ENCODE measurements around the gene CAMKK2. TPM values are rescaled to one million over a fixed set of nuclear protein-coding genes. Genes with fewer than 3 reads are reported as not detected.
"Not testable (repeated sequence)": the region's sequence is repeated elsewhere in the genome, so short reads cannot be mapped to it uniquely, and the experiment has no call there.

The CAMKK2 gene
- polyA plus RNA-seq, 1 donor: 45.5 TPM

DNA sequence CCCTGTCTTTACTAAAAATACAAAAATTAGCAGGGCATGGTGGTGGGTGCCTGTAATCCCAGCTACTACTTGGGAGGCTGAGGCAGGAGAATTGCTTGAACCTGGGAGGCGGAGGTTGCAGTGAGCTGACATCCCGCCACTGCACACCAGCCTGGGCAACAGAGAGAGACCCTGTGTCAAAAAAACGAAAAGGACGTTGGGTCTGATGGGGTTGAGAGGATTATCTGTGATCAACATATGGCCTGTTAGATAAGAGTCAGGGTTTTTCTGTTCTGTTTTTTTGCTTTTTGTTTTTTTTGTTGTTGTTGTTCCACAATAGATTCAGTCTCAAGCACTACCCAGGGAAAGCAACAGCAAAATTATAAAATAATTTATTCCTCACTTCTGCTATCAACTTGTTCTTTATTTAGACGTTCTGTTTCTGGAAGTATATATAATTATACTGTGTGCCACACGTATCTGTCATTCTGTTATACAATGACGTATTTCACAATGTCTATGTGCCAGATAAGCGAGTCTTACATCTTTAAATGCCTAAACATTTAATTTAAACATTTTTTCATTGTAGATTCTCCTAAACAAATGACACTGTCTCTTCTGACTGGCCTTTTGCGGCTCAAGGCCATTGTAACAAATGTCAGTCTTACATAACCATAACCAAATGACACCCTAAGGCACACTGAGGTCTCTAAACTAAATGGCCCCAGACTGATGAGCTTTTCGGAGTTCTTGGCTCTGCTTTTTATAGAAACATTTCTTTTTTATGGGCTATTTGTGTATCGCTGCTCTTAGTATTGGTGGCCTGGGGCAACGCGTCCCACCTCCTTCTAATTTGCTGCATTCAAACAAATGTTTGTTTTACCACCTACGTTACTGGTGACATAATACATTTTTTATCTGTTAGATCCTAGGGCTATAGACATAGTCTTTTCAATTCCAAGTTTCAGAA is 93.8 kb downstream of the CAMKK2 start:
- H3K4me3 ChIP-seq (ENCODE audit: low read length): no peak overlapping the region
- no peaks in the 10 kb centered on the region for H3K36me3 ChIP-seq (ENCODE audit: control insufficient read depth, insufficient read depth, low read length)
- no peak for DNase-seq
- WGBS (ENCODE audit: insufficient coverage, low lambda C conversion rate): 59% methylated on average over 4 of the region's 14 CpGs
- no peaks in the 10 kb centered on the region for H3K27me3 ChIP-seq (ENCODE audit: control insufficient read depth, insufficient read depth, low read length)
- H3K9me3 ChIP-seq (ENCODE audit: control insufficient read depth, low read depth, low read length): no peaks in the 10 kb centered on the region
- no peaks in the 10 kb centered on the region for H3K4me1 ChIP-seq (ENCODE audit: control insufficient read depth, insufficient read depth, low read length)
- H3K27ac ChIP-seq (ENCODE audit: low read length): no peak overlapping the region

- not testable (repeated sequence) for H3K9me3 ChIP-seq (ENCODE audit: control insufficient read depth, low read depth, low read length); H3K36me3 ChIP-seq (ENCODE audit: control insufficient read depth, insufficient read depth, low read length); H3K27me3 ChIP-seq (ENCODE audit: control insufficient read depth, insufficient read depth, low read length); H3K27ac ChIP-seq (ENCODE audit: low read length); H3K4me1 ChIP-seq (ENCODE audit: control insufficient read depth, insufficient read depth, low read length); DNase-seq; H3K4me3 ChIP-seq (ENCODE audit: low read length)
- WGBS (ENCODE audit: insufficient coverage, low lambda C conversion rate): no CpG with 5 or more reads among the region's 6 CpGs
Observed at GRCh38 chr12:121201140-121201539, 95.4 kb downstream of the CAMKK2 start.

DNA sequence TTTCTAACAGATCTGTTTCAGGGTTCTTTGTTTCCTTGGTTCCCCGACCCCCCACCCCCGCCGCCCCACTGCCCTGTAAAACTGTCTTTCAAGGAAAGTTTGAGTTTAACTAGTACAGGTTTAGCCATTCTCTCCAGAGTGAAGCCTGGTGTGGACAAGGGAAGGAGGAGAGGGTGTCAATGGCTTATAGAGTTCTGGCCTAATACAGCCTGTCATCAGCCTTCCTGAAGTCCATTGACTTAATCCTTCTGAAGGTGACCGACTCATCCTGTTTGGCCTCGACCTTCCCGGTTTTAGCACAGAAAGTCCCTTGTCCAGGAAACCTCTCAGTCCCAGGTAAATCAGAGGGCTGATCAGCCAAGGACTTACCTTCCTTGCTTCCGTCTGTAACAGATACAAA is 97.6 kb downstream of the CAMKK2 start:
- Histone ChIP-seq H3K27ac (ENCODE audit: low read length) (no peak overlapping the region), H3K9me3 (ENCODE audit: control insufficient read depth, low read depth, low read length) (no peaks in the 10 kb centered on the region), H3K36me3 (ENCODE audit: control insufficient read depth, insufficient read depth, low read length) (no peaks in the 10 kb centered on the region), H3K4me1 (ENCODE audit: control insufficient read depth, insufficient read depth, low read length) (no peaks in the 10 kb centered on the region), H3K4me3 (ENCODE audit: low read length) (no peak overlapping the region), H3K27me3 (ENCODE audit: control insufficient read depth, insufficient read depth, low read length) (no peaks in the 10 kb centered on the region)
- DNase-seq: no peak
- WGBS (ENCODE audit: insufficient coverage, low lambda C conversion rate): no CpG with 5 or more reads among the region's 7 CpGs

DNA sequence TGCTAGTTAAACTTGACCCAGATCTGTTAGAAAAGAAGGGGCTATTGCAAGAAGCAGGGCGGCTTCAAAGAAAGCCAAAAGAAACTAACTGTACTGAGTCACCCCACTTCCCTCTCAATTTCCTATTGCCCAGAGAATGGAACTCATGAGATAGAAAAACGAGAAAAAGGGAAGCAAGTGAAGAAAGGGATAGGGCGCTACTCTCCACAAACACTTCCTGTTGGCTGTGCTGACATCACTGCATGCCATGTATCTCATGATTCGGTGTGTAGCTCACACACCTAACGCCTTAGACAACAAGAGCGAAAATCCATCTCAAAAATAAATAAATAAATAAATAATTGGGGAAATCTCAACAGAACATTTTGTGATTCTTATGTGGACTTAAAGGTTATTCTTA is 99.6 kb downstream of the CAMKK2 start:
- H3K27ac ChIP-seq (ENCODE audit: low read length): no peak overlapping the region
- no peaks in the 10 kb centered on the region for H3K36me3 ChIP-seq (ENCODE audit: control insufficient read depth, insufficient read depth, low read length)
- no peak overlapping the region for H3K4me3 ChIP-seq (ENCODE audit: low read length)
- no peaks in the 10 kb centered on the region for H3K9me3 ChIP-seq (ENCODE audit: control insufficient read depth, low read depth, low read length)
- no peaks in the 10 kb centered on the region for H3K4me1 ChIP-seq (ENCODE audit: control insufficient read depth, insufficient read depth, low read length)
- no peak for DNase-seq
- 67% methylated on average over 1 of the region's 6 CpGs for WGBS (ENCODE audit: insufficient coverage, low lambda C conversion rate)
- no peaks in the 10 kb centered on the region for H3K27me3 ChIP-seq (ENCODE audit: control insufficient read depth, insufficient read depth, low read length)

- H3K27me3 ChIP-seq (ENCODE audit: control insufficient read depth, insufficient read depth, low read length): no peaks in the 10 kb centered on the region
- no peaks in the 10 kb centered on the region for H3K9me3 ChIP-seq (ENCODE audit: control insufficient read depth, low read depth, low read length)
- H3K4me3 ChIP-seq (ENCODE audit: low read length): no peak overlapping the region
- no peaks in the 10 kb centered on the region for H3K36me3 ChIP-seq (ENCODE audit: control insufficient read depth, insufficient read depth, low read length)
- H3K27ac ChIP-seq (ENCODE audit: low read length): no peak overlapping the region
- no peaks in the 10 kb centered on the region for H3K4me1 ChIP-seq (ENCODE audit: control insufficient read depth, insufficient read depth, low read length)
- WGBS (ENCODE audit: insufficient coverage, low lambda C conversion rate): 60% methylated on average over 1 of the region's 3 CpGs
- no peak for DNase-seq
Observed at GRCh38 chr12:121191151-121191550, 105.4 kb downstream of the CAMKK2 start.

DNA sequence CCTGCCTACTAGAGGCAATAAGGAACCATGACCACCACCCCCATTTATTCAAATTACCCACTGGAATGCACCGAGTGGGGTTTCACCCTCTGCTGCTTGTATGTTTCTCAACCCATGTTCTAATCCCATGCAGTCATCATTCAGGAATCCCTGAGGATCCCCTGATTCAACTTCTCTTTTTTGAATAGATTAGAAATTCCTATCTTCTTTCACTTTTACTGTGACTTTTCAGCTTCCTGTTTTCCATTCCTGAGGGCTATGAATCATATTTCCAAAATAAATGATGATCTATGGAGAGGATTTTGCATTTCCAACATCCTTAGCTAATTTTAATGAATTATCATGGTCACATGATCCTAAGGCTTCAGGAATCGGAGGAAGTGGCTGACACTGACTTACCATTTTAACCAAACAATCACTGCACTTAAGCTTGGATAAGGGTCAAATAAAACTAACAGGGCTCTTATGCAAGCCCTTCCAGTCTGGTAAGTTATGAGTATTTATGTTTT is 105.9 kb downstream of the CAMKK2 start:
- DNase-seq: no peak
- Histone ChIP-seq H3K9me3 (ENCODE audit: control insufficient read depth, low read depth, low read length) (no peaks in the 10 kb centered on the region), H3K27me3 (ENCODE audit: control insufficient read depth, insufficient read depth, low read length) (no peaks in the 10 kb centered on the region), H3K4me1 (ENCODE audit: control insufficient read depth, insufficient read depth, low read length) (no peaks in the 10 kb centered on the region), H3K4me3 (ENCODE audit: low read length) (no peak overlapping the region), H3K27ac (ENCODE audit: low read length) (no peak overlapping the region), H3K36me3 (ENCODE audit: control insufficient read depth, insufficient read depth, low read length) (no peaks in the 10 kb centered on the region)
- WGBS (ENCODE audit: insufficient coverage, low lambda C conversion rate): 33% methylated on average over 1 of the region's 2 CpGs

GRCh38 chr12:121189619-121190155 is 106.8 kb downstream of the CAMKK2 start:
- H3K36me3 ChIP-seq (ENCODE audit: control insufficient read depth, insufficient read depth, low read length): no peaks in the 10 kb centered on the region
- WGBS (ENCODE audit: insufficient coverage, low lambda C conversion rate): no CpG with 5 or more reads among the region's 9 CpGs
- H3K27me3 ChIP-seq (ENCODE audit: control insufficient read depth, insufficient read depth, low read length): no peaks in the 10 kb centered on the region
- H3K9me3 ChIP-seq (ENCODE audit: control insufficient read depth, low read depth, low read length): no peaks in the 10 kb centered on the region
- no peak overlapping the region for H3K4me3 ChIP-seq (ENCODE audit: low read length)
- H3K27ac ChIP-seq (ENCODE audit: low read length): no peak overlapping the region
- no peak for DNase-seq
- no peaks in the 10 kb centered on the region for H3K4me1 ChIP-seq (ENCODE audit: control insufficient read depth, insufficient read depth, low read length)

DNA sequence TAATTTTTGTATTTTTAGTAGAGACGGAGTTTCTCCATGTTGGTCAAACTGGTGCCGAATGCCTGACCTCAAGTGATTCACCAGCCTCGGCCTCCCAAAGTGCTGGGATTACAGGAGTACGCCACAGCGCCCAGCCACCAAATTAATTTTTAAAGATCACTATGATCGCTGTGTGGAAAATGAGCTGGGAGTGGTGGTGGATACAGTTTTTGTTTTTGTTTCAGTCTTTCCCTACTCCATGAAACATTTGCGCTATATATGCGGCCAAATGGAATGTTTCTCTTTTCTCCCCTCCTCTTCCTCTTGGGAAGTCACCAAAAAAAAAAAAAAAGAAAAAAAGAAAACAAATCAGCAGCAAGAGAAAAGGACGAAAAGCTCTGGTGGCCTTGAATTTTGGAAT is 107.4 kb downstream of the CAMKK2 start:
- Histone ChIP-seq H3K36me3 (ENCODE audit: control insufficient read depth, insufficient read depth, low read length) (no peaks in the 10 kb centered on the region), H3K27ac (ENCODE audit: low read length) (no peak overlapping the region), H3K4me1 (ENCODE audit: control insufficient read depth, insufficient read depth, low read length) (no peaks in the 10 kb centered on the region), H3K9me3 (ENCODE audit: control insufficient read depth, low read depth, low read length) (no peaks in the 10 kb centered on the region), H3K27me3 (ENCODE audit: control insufficient read depth, insufficient read depth, low read length) (no peaks in the 10 kb centered on the region), H3K4me3 (ENCODE audit: low read length) (no peak overlapping the region)
- WGBS (ENCODE audit: insufficient coverage, low lambda C conversion rate): 100% methylated on average over 1 of the region's 9 CpGs
- DNase-seq: no peak

- WGBS (ENCODE audit: insufficient coverage, low lambda C conversion rate): 100% methylated on average over 1 of the region's 2 CpGs
- no peak for DNase-seq
Observed at GRCh38 chr12:121188227-121188626, 108.3 kb downstream of the CAMKK2 start.

More at GRCh38 chr12:121188227-121188626, 108.3 kb downstream of the CAMKK2 start:
- no peaks in the 10 kb centered on the region for H3K9me3 ChIP-seq (ENCODE audit: control insufficient read depth, low read depth, low read length)
- no peaks in the 10 kb centered on the region for H3K27me3 ChIP-seq (ENCODE audit: control insufficient read depth, insufficient read depth, low read length)
- no peaks in the 10 kb centered on the region for H3K4me1 ChIP-seq (ENCODE audit: control insufficient read depth, insufficient read depth, low read length)
- no peak overlapping the region for H3K27ac ChIP-seq (ENCODE audit: low read length)
- no peak overlapping the region for H3K4me3 ChIP-seq (ENCODE audit: low read length)
- no peaks in the 10 kb centered on the region for H3K36me3 ChIP-seq (ENCODE audit: control insufficient read depth, insufficient read depth, low read length)
